Superior temporal gyrus (tissue), 1 donor: ENCODE results near the gene KCNB1.
A peak's percentile ranks its signal among the peaks of the same experiment; 100 is the strongest.

Source experiments
- DNase-seq: peaks from one replicate; pipeline ENCODE4 v3.0.0-alpha.2; 2016; ENCODE audit errors: extremely low spot score

Gene KCNB1

DNA sequence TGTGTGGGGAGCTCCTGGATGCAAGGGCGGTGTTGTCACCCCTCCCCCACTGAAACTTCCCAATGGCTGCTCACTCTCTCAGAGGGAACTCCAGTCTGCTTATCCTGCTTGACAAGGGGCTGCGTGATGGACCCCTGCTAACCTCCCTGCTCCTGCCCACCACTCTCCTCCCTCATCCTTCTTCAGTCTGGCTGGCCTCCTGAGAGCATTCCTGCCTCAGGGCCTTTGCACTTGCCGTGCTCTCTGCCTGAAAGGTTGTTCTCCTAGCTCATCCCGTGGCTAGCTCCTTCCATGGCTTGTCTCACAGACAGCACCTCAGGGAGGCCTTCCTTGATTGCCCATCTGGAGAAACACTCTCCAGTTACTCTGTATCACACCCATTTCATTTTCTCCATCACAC is 130.7 kb downstream of the KCNB1 start:
- no peak for DNase-seq

DNA sequence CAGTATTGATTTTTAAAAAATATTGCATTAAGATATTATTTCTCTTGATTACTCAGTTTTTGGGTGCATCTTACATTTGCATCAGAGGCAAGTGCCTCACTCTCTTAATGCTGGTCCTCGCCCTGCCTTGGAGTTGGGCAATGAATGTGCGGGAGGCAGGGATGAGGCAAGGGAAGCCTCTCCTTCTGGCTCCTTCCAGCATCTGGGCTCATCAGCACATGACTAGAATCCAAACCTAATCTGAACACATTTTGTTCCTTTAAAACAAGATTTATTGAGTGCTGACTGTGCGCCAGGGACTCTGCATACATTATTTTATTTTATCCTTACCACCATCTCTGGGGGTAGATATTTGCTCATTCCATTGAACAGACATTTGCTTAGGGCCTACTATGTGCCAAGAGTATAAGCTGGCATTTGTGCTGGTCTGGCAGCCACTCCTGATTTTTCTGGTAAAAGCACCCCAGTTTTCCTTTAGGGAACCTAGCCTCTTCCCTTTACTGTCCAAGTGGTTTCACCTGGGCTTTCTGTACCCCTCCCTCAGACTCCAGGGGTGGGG is 132.7 kb downstream of the KCNB1 start:
- DNase-seq: no peak

DNA sequence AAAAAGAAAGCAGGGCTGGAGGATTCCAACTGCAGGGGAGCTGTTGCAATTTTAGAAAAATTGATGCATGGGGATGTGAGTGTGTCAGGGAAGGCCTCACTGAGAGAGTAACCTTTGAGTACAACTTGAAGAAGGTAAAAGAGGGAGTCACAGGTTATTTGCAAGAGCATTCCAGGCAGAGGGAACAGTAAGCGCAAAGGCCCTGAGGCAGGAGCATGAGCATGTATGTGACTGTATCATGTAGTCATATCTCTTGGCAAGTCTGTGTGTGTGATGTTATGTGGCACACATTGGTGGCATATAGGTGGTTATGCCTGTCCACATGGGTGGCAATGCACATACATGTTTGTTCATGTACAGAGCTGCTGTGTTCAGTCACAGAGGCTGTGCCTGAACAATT is 133.4 kb downstream of the KCNB1 start:
- no peak for DNase-seq

DNA sequence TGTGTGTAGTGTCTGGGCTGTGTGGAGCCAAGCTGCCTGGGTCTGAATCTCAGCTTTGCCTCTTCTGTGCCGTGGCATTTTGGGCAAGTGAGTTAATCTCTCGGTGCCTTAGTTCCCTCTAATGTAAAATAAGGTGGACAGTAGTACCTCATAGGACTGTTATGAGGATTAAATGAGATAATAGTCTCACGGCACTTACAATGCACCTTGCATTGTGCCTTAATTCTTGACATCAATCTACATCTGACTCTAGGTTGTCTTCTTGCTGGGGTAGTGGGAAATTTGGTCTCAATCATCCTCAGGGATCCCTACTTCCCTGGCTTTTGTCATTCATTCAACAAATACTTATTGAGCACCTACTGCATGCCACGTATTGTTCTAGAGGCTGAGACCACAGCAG is 133.9 kb downstream of the KCNB1 start:
- DNase-seq: no peak

DNA sequence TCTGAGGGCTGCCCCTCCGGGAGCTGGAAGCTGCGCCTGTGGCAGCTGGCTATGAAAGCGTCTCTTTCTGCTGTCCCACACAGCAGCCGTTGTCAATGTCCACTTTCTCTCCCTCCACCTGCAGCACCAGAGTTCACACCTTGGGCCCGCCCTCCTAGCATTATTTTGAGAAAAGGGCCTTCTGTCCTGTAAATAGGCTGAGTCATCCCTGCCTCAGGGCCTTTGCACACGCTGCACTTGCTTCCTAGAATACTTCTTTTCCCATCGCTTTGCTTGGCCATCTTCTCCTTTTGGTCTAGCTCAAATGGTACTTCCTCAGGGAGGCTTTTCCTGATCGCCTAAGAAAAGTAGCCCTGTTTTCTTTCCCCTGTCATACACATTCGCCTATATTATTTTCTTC is 135.3 kb downstream of the KCNB1 start:
- DNase-seq: no peak

DNA sequence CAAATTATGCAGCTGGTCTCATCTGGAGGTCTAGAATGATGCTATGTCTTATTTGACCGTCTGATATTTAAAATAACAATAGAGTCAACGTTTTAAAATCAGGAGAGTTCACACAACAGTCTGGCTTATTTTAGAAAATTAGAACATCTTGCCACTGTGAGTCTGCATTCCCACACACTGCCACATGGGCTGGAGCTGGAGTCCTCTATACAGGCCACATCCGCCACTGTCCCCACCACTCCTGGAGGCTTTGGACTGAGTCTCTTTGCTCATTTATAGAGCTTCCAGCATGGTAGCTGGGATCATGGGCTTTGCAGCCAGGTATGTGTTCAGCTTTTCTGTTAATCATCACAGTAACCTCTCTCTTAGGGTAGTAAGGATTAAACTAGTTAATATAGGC is 135.8 kb downstream of the KCNB1 start:
- DNase-seq: no peak

DNA sequence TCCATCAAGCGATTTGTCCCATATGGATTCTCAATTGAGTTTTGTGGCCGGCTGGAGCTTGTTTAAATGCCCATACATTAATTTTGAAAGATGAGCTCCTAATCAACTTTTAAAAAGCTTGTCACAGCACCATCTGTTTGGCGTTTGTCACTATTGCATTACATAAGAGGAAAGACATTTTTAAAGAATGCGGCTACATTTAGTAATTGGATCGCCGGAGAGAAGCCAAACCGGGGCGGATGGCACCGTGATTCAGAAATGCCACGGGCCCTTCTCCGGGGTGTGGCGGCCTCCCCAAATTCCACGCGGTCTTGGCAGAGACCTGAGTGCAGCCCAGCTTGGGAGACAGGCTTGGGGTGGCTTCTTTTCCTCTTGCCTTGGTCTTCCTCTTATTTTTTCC is 136.9 kb downstream of the KCNB1 start:
- peak; percentile 79 for DNase-seq

DNA sequence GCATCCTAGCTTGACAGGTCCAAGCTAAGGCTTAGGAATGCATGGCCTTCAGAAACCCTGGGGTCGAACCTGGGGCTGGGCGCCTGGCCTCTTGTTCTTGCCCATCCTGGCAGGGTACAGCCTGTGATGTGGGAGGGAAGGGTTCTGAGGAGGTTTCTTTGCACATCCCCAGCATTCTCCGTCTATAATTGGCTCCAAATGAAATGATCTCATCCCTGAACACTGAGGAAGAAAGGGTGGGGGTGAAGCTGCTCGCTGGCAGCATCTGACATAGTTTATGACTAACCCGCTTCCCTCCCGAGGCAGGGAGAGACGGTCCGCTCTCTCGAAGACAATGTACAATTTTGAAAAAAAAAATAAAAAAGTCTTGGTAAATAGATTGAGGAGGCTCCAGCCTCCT is 137.5 kb downstream of the KCNB1 start:
- peak; percentile 76 for DNase-seq

DNA sequence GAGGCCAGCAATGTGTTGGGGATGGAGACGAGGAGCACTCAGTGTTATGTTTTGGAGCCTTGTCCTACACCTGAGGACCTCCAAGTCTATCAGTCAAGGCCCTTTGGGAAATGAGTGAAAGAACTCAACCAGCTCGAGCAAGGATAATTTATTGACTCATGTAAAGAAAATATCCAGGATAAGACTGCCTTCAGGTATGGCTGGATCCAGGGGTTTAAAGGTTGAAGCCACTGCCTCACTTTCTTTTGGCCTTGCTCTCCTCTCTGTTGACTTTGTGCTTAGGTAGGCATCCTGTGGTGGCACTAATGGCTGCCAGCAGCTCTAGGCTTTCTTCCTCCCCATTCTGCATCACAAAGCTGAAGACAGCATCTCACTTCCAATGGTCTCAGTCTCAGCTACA is 138.3 kb downstream of the KCNB1 start:
- no peak for DNase-seq

DNA sequence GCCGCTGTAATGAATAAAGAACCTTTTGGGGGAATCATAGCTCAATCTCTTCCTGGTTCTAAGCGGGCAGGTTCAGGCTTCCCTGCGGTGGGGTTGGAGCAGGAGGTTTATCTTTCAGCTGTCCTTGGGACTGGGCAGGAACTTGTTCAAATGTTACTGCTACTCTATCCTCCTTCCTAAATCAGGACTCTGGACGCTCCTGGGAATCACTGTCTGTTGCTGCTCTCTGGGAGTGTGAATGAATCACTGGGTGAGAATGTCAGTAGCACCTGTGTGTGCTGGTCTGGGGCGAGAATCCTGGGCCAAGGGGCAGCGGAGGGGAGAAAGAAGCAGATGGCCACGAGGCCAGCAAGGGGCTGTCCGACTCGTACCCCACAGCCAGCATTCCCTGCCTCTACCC is 139.2 kb downstream of the KCNB1 start:
- no peak for DNase-seq

DNA sequence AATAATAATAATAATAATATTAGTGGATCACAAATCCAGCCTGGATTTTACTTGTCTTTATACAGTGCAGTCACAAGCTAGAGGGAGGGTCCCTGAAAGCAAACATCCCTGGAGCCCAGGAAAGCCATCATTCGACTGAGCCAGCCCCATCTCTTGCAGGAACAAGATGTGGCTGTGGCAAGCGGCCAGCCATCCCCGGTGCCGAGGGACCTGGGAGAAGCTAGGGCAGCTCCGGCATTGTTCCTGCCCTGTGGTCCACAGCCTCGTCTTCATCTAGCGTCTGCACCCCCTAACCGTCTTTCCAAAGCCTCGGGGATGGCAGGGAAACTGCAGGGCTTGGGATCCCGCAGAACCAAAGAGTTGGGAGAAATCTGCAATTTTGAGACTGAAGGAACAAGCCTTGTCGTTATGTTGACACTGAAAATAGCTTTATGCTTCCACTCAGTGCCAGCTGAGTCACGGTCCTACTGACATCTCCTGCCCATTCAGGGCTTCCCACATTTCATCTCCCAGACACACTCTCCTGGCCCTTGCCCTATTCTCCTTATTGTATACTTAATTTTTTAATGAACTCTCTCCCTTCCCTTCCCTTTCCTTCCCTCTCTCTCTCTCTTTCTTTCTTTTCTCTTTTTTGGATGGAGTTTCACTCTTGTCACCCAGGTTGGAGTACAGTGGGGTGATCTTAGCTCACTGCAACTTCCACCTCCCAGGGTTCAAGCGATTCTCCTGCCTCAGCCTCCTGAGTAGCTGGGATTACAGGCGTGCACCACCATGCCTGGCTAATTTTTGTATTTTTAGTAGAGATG is 142.1 kb downstream of the KCNB1 start:
- DNase-seq: no peak

DNA sequence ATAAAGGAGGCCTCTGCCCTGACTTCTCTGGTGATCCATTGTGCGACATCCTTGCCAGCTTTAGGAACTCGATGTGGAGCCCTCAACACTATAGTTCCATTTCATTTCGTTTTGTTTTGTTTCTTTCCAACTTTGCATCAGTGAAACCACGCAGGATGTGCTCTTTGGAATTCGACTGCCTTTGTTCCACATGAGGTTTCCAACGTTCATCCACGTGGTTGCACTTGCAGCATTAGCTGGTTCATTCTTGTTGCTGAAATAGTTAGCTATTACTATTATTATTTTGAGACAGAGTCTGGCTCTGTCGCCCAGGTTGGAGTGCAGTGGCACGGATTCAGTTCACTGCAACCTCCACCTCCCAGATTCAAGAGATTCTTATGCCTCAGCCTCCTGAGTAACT is 143.3 kb downstream of the KCNB1 start:
- no peak for DNase-seq

DNA sequence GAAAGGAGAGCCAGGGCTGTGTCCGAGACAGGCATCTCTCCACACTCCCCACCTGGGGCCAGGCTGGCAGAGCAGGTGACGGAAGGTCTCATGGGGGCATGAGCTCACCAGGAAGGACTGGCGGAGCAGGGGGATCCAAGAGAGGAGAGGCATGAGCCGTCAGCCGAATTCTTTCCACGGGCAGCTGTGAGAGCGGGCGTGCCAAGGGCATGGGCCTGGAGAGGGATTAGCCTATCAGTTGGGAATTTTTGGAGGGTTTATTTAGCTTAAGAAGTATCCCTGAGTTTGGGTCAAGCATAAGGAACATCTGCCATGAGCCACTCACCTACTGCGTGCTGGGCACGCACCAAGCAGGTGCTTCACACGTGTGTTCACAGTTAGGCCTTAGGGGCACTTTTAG is 144.4 kb downstream of the KCNB1 start:
- DNase-seq: no peak

DNA sequence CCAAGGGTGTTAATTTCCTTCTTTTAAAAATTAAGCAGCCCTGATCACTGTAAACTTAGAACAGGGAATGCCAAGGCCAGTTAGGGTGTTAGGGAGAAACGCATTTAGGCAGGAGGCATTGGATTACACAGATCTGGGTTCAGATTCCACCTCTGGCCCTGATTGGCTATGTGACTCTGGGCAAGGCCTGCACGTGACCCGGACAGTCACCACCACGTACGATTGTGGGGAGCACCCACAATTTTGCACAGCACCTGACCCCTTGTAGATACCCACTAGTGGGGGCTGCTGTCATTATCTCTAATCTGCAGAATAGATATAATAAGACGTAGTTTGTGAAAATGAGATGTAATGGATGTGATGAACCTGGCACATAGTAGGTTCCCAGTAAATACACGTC is 145.1 kb downstream of the KCNB1 start:
- DNase-seq: no peak

DNA sequence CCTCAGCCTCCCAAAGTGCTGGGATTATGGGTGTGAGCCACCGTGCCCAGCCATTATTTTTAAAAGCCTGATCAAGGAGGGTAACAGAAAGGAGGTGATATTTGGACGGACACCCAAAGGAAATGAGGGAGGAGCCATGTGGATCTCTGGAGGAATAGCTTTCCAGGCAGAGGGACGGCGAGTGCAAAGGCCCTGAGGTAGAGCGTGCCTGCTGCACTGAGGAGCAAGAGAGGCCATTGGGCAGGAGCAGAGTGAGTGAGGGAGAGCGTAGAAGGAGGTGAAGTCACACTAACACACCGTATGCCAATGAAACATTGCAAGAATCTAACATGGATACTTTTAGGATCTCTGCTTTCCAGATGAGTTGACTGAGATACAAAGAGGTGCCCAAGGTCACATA is 145.7 kb downstream of the KCNB1 start:
- no peak for DNase-seq

DNA sequence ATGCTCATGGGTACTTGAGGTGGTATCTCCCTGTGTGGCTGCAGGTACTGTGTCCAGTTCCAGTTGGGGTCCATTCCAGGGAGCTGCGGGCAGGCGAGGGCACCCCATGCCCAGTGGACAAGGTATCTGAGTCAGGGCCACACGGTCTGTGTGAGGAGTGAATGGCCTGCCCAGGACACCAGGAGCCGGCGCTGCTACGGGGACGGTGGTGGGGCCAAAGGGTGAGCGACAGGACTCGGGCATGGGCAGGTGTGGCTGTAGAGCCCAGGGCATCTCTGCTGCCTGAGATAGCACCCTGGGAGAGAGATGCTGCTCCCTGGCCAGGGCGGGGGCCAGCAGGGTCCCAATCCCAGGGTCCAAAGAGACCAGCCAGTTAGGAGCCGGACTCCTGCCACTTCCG is 147.0 kb downstream of the KCNB1 start:
- no peak for DNase-seq

DNA sequence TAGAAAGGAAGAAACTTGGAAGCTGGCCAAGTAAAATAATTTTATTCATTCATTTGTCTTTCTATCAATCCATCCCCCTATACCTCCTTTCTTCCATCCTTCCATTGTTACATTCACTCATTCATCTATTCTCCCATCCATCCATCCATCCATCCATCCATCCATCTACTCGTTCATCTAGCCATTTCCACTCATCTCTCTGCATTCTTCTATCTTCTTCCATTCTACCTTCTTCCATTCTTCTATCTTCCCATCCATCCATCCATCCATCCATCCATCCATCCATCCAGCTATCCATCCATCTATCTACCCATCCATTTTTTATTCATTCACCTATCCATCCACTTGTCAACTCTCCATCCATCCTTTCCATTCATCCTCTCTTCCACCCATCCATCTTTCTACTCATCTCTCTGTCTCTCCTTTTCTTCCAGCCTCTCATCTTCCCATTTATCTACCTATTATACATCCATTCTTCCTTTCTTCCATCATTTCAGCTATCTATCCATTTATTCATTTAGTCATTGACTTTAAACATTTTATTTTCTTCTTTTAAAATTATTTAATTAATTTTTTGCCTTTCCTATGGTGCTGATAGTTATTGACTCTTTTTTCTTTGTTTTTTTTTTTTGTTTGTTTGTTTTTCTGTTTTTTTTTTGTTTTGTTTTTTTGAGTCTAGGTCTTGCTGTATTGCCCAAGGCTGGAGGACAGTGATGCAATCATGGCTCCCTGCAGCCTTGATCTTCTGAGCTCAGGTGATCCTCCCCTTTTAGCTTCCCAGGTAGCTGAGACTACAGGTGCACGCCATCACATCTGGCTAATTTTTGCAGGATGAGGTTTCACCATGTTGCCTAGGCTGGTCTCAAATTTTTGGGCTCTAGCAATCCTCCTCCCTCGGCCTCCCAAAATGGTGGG is 151.5 kb downstream of the KCNB1 start:
- no peak for DNase-seq

DNA sequence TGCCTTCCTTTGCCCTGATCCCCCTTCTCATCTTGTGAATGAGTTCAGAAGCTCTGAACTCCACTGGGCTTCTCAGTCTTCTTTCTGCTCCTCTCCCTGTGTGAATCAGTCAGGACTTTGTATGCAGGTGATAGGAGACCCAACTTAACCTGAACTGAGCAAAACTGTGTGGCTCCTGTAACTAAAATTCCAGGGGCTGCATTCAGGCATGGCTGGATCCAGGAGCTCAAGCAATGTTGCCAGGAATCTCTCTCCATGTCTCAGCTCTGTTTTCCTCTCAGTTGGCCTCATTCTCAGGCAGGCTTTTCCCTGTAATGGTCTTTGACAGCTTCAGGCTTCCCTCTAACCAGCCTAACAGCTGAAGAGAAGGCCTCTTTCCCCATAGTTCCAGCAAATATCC is 153.7 kb downstream of the KCNB1 start:
- DNase-seq: no peak

DNA sequence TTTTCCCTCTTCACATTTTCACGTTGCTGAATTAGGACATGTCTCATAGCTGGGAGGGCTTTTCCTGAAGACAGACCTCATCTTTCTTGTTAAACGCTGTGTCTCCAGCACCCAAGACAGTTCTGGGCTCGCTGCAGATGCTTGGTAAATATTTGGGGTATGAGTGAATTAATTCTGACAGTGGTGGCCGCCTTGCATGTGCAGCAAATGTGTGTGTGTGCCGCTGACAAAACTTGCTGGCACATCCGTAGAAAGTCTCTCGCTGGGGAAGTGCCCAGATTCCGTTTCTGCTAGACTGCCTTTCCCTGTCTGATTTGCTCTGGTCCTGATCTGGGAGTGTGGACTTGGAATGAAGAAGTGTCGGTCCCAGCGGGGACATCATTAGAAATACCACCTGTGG is 156.4 kb downstream of the KCNB1 start:
- DNase-seq: no peak

DNA sequence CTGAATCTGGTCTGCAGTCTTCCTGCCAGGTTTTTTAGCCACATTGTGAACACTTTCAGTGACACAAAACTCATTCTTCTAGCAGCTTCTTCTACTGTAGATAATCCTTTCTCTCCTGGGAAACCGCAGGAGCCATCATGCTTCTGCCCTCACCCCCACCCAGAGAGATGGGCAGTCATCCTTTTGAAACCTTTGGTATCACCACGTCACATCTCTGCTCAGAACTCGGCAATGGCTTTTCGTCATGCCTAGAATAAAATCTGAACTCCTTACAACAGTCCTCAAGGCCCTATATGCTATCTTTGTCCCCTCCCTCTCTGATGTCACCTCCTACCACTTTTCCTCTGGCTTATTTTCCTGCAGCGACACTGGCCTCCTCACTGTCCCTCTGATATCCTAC is 158.2 kb downstream of the KCNB1 start:
- DNase-seq: no peak

DNA sequence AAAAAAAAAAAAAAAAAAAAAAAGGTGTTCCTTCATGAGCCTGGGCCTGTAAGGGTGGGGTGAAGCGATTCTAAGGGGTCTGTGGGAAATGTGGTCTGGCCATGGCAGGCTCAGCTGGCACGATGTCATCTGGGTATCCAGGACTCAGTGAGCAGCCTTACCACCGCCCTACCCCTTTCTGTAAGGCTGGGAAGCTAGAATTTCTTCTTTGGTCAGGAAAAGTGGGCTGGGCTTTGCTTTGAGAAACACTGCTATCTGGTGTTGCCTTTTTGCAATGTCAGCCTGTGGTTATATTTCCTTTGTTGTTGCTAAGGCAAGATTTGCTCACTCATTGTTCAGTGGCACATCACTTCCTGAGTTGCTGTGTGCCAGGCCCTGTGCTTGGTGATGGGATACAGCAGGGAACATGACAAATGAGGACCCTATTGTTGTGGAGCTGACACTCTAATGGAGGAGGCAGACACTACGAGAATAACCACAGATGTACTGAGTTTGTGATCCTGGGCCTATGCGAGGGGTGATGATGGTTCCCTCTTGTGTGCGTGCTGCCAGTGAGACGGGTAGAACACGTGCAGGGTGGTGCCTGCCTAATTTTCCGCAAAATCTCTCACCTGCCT is 158.7 kb downstream of the KCNB1 start:
- peak; percentile 55 for DNase-seq

DNA sequence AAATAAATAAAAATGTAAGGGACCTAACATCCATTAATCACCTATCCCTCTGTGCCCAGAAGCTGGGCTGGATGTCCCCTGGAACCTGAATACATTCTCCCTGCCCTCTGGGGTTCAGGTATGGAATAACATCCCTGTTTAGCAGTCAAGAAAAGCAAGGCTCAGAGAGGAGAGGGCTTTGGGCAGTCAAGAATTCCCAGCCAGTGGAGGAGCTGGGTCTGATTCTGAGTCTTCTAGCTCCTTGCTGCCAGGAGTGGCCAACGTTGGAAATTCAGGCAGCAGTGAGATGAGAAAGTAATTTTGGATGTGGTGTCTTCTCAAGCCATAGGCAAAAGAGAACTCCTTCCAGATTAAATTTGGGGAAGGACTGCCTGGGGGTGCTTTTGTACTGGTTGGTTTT is 162.0 kb downstream of the KCNB1 start:
- no peak for DNase-seq
